GM19452 (cell line): ENCODE results near the gene CNNM1.

ENCODE experiments used
- ATAC-seq: cut with Tn5 transposase; IDR thresholded peaks from one replicate; pipeline ENCODE4 v1.9.1; 2021; ENCODE audit not compliant: unreplicated experiment

The CNNM1 gene

DNA sequence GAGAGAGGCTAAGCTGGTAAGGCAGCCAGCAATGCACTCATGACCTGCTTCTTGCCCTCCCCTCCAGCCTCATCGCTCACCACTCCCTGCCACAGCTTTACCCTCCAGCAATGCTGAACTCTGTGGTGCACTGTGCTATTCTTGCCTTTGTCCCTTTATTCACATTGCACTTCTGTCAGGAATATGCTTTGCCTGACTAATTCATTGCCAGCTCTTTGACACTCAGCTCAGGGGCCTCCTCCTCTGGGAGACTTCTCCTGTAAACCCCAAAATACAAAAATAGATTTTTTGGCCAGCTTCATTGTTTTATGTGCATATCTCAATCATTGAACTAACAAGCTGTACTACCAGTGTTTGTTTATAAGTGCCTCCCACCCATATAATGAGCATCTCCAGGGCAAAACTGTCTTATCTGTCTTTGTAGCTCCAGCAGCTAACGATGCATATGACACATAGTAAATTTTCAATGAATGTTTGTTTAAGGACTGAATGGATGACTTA is 8.2 kb downstream of the CNNM1 start:
- no peak for ATAC-seq

DNA sequence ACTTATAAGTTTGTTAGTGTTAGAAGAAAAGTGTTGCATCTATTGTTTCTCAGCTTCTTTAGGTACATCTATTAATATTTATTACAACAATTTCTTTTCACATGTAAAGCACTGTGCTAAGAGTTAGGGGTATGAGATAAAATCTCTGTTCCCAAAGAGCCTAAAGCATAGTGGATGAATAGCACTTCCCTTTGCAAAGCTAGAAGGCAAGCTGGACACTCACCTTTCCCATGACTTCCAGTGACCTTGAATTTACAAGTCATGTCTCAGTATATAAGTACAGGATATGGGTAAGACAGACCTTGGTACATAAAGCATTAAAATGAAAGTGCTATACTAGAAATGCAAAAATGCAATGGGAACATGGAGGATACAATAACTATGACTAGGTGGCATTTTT is 8.7 kb downstream of the CNNM1 start:
- no peak for ATAC-seq

DNA sequence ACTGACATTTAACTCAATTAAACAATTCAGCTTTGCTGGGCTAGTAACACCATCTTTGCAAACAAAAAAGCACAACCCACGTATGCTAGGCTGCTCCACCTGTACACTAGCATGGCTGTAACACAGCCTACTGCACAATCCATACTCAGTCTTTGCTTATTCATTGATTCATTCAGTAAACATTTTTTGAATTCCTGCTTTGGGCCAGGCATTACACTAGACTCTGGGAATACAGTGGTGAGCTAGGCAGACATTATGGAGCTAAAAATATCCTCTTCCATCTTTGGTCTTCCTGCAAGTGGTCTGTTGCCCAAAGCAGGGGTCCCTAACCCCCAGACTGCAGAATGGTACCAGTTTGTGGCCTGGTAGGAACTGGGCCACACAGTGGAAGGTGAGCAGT is 9.9 kb downstream of the CNNM1 start:
- no peak for ATAC-seq

GRCh38 chr10:99339563-99340047 is 10.4 kb downstream of the CNNM1 start:
- no peak for ATAC-seq

DNA sequence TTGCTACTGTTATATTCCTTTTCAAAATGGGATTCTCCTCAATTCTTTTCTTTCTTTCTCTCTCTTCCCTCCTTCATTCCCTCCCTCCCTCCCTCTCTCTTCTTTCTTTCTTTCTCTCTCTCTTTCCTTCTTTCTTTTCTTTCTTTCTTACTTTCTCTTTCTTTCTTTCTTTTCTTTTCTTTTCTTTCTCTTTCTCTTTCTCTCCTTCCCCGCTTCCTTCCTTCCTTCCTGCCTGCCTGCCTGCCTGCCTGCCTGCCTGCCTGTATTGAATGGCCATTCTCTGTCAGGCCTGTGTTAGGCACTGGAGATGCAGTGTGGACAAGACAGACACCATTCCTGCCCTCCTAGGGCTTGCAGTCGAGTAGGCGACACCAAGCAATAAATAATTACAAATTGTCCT is 11.5 kb downstream of the CNNM1 start:
- no peak for ATAC-seq

GRCh38 chr10:99341248-99341647 is 12.1 kb downstream of the CNNM1 start:
- no peak for ATAC-seq

DNA sequence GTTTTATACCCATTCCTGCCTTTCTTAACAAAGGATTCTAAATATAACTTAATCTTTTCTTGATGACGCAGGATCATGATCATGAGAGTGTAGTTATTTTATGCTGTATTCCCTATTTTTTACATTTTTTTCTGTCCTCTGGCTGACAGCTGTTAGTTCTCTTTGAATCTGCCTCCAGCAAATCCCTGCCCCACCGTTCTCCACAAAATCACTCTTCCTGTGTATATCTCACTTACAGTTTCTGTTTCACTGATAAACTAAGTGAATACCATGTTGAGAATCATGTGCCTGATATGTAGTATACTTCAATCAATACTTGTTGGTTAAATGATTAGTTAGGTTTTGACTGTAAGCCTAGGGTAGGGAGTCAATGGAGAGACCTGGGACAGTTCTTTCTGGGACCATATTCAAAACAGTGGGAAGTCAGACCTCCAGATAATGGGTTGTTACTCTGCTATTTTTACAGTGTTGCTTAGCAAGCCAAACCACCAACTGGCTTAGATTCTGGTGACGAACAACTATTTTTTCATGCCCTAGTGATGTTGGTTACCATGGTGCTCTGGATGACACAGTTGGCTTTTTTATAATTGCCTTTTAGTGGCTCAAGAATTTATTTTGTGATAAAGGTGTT is 12.8 kb downstream of the CNNM1 start:
- no peak for ATAC-seq

- no peak for ATAC-seq
Measured at GRCh38 chr10:99343262-99343661, 14.1 kb downstream of the CNNM1 start.

GRCh38 chr10:99344715-99345114 is 15.6 kb downstream of the CNNM1 start:
- ATAC-seq, result no peak

DNA sequence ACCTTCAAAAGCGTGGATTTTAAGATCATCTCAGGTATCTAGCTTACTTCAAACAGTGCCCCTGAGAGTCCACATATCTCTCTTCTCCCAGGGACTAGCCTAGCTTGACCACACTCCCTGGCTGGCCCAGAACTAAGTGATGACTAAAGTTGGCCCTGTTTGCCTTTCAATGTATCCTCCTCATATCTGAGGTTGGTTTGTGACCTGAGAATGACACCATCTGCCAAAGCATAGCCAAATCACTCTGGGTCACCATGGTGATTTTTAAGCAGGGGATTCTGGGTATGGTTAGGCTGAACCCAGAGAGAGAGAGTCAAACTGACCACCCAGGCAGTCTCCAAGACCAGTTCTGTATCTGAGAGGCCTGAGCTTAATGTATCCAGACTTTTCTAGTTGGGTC is 16.2 kb downstream of the CNNM1 start:
- no peak for ATAC-seq

DNA sequence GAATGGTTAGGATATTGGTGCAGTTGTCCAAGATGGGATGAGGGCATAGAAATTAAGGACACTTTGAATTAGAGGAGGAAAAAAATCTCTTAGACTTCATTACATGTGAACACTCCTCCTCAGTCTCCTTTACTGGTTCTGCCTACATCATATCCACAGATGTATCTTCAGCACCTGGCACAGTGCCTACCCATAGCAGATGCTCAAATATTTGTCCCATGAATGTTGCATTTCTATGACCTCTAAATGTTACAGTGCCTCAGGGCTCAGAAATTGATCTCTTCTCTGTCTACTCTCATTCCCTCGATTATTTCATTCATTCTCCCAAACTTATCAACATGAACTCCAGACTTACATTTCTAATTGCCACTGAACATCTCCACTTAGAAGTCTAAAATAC is 17.1 kb downstream of the CNNM1 start:
- ATAC-seq, result no peak

- ATAC-seq, result no peak
Measured at GRCh38 chr10:99347672-99348071, 18.5 kb downstream of the CNNM1 start.

DNA sequence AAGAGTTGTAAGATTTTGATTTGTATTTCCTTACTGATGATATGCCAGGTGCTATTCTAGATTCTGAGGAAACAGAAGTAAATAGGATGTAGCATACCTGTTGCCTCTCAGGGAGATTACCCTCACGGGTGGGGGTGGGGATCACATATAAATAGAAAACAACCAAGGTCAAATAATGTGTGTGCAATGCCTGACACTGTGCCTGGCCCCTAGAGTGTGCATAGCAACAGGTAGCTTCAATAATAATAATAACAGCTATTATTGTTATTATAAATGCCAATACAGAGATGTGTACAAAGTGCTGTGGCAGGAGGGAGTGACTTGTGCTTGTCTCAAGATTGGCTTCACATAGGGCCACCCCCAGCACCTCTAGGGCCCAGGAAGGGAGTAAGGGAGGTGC is 24.0 kb downstream of the CNNM1 start:
- ATAC-seq, result no peak

DNA sequence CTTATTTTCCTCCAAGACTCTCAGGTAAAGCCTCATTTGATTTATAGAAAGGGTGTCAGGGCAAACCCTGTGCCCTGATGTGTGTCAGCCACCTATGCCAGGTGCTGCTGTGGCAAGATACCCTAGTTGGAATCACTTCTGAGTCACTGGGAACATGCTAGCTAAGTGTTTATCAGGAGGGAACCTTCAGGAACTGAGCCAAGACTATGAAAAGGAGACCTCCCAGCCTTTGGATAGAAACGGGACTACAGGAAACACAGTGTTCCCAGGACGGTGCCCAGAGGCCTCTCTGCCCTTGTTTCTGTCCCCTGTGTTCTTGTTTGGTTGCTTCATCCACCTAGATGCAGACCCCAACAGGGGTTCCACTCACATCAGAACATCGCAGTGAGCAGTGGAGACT is 28.5 kb downstream of the CNNM1 start:
- no peak for ATAC-seq

- no peak for ATAC-seq
Measured at GRCh38 chr10:99358101-99358500, 28.9 kb downstream of the CNNM1 start.

DNA sequence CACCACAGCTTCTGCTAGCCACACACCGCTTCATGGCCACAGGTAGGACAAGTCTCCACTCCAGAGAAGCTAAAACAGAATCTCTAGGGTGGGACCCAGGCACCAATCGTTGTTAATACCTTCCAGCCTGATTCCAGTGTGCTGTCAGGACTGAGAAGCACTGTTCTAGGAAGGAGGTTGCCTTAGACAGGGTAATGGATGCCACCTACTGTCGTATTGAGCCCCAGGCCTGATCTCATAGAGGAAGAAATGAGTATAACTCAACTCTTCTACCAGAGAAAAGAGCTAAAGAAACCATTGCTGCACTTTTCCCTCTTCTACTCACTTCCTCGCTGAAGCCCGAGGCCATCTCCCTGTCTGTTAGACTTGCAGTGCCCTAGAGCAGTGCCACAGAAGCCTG is 31.8 kb downstream of the CNNM1 start:
- ATAC-seq, result no peak

DNA sequence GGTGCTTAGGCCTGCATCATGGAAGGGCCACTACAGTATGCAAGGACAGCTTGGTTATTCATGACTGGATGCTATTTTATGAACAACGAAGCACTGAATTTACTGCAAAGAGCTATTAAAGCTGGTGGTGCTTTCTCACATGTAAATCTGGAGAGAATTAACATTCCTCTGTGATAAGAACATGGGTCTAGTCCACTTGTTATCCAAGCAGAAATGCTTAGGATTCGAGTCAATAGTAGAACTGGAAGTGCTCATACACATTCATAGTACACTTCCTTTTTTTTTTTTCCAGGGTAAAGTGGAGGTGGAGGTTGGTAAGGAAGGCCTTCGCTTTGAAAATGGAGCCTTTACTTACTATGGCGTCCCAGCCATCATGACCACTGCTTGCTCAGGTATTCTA is 35.0 kb downstream of the CNNM1 start:
- ATAC-seq, result no peak

GRCh38 chr10:99365311-99365710 is 36.2 kb downstream of the CNNM1 start:
- no peak for ATAC-seq

DNA sequence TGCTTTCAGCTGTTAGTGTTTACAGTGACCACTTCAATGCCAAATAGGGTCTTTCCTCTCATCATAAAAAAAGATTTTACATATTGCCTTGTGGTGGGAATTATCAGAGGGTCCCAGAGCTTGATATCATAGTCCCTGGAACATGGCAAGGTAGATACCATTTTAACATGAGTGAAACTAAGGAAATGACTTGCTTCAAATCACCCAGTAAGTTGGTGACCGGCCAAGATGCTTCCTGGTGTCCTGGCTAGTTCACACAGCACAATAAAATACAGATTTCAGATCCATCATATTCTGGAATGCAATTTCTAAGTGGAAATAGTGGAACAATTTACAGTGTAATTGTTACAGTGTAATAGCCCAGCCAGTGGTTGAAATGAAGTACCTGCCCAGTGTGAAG is 36.6 kb downstream of the CNNM1 start:
- ATAC-seq, result no peak

DNA sequence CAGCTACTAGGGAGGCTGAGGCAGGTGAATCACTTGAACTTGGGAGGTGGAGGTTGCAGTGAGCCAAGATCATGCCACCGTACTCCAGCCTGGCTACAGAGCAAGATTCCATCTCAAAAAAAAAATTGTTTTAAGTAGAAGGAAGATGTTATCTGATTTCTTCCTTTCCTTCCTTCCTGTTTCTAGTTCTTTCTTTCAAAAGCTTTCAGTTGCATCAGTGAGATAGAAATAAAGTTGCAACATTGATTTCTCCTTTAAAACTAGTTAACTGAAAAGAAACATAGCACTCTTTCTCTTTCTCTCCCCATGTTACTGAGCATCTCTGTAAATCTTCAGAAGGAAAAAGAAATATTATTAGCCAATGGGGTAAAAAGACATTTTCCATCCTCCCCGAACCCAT is 37.5 kb downstream of the CNNM1 start:
- no peak for ATAC-seq

- ATAC-seq, result no peak
Measured at GRCh38 chr10:99368646-99369045, 39.5 kb downstream of the CNNM1 start.

- ATAC-seq, result no peak
Measured at GRCh38 chr10:99369126-99369525, 40.0 kb downstream of the CNNM1 start.

DNA sequence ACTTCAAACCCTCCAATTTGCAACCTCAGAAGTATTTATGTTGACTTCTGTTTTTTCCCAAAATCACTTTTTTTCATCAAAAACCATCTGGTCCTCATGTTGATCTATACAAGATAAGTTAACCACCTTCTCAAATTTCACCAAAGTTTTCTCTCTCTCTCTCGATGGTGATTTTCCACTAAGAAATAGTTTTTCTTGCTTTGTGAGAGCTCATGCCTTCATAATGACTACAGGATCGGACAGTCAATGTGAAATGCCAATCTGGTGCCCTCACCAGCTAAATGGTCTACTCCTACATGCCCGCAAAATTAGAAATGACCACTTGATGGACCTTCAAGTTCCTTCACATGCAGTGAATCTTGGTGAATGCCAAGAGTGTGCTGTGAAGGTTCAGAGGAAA is 40.4 kb downstream of the CNNM1 start:
- ATAC-seq, result no peak
